ENCODE results near the gene FHIT.

- TF ChIP-seq CTCF (IDR thresholded peaks at IDR 0.05) (no peak), POLR2A (IDR thresholded peaks at IDR 0.05) (no peak)
Observed at GRCh38 chr3:59850417-59850816, 1400.8 kb downstream of the FHIT start.
